Activated naive CD8-positive, alpha-beta T cell treated with anti-CD3 and anti-CD28 coated beads, Interleukin-2, amount 10 ng/mL, durations not matched to agents 7 days and 5 days (primary cell): Measurements from ENCODE around the gene TAF7L. TPM values are rescaled to one million over a fixed set of nuclear protein-coding genes. Genes with fewer than 3 reads are reported as not detected.

ENCODE experiments used
- total RNA-seq, 2 experiments: library from RNA; stranded (reverse); gene quantifications; one replicate each; pipeline ENCODE4 v1.2.3, GENCODE V29; 2021

Gene TAF7L
- total RNA-seq, 2 experiments from 2014 or later, result not detected

Other genes with a start within 250 kb of the TAF7L start
- gene TRMT2B, start 239.2 kb downstream of the TAF7L start, total RNA-seq, result 10 to 100 TPM; 33.0 to 34.0 TPM
- gene TMEM35A, start 212.5 kb downstream of the TAF7L start, total RNA-seq, result not detected
- 10 to 100 TPM; 21.4 to 24.6 TPM for gene CENPI, start 193.1 kb downstream of the TAF7L start, total RNA-seq
- gene DRP2, start 71.5 kb downstream of the TAF7L start, total RNA-seq, result under 1 TPM; 0.58 to 0.91 TPM
- 10 to 100 TPM; 13.5 to 14.5 TPM for gene TIMM8A, start 57.4 kb upstream of the TAF7L start, total RNA-seq
- 1 to 10 TPM in 1 of 2 experiments, under 1 TPM in 1; 0.48 to 1.1 TPM for gene BTK, start 94.9 kb upstream of the TAF7L start, total RNA-seq
- gene RPL36A, start 99.7 kb upstream of the TAF7L start, total RNA-seq, result 100 to 1,000 TPM; 271 to 325 TPM
- 10 to 100 TPM; 27.7 to 32.5 TPM for gene GLA, start 116.6 kb upstream of the TAF7L start, total RNA-seq
- gene HNRNPH2, start 116.9 kb upstream of the TAF7L start, total RNA-seq, result 10 to 100 TPM; 36.9 to 41.1 TPM
- 1 to 10 TPM; 4.3 to 4.8 TPM for gene ARMCX4, start 194.1 kb upstream of the TAF7L start, total RNA-seq